GM18868 (cell line): ENCODE data around the gene KRT75.
"Not testable (repeated sequence)": the region's sequence is repeated elsewhere in the genome, so short reads cannot be mapped to it uniquely, and the experiment has no call there.

Experiments used
- ATAC-seq: cut with Tn5 transposase; IDR thresholded peaks from one replicate; pipeline ENCODE4 v1.9.1; 2021; ENCODE audit warnings: mild to moderate bottlenecking, moderate library complexity; ENCODE audit not compliant: unreplicated experiment

KRT75 gene

DNA sequence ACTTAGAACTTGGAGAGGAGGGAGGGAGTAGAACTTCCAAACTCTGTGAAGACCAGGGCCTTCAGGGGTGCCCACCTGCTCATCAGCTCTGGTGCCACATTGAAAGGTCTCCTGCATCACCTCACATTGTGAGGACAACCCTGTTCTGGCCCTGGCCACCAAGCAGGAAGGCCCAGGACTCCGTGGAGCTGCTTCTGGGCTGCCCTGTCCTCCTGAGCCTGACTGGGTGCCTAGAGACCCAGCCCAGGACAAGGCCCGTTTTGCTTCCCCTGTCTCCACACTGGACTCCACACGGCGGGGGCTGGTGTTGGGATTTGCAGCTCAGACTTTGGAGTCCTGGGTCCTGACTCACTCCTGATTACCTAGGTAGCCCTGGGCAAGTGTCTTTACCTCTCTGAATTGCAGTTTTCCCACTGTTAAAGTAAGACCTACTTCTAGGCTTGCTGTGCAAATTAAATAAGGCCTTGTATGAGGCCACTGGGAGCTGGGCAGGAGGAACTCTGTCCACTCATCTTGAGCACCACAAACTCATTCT, 15.5 kb downstream of the KRT75 start:
- no peak for ATAC-seq

DNA sequence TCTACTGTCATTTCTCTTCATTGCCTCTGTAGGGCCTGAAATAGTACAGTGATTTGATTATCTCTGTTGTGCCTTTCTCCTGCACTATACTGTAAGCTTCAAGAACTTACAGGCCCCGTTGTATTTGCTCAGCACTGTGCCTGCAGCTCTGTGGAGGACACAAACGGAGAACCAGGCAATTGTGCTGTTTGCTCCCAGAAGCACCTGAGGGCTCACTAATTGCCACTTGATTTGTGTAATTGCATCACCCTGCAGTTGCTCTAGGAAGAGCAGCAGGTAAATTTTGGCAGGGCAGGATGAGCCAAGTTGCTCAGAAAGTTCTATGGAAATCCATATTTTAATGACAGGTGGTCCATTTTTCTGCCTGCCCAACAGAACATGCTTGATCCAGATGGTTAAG, 16.4 kb downstream of the KRT75 start:
- ATAC-seq, result no peak

DNA sequence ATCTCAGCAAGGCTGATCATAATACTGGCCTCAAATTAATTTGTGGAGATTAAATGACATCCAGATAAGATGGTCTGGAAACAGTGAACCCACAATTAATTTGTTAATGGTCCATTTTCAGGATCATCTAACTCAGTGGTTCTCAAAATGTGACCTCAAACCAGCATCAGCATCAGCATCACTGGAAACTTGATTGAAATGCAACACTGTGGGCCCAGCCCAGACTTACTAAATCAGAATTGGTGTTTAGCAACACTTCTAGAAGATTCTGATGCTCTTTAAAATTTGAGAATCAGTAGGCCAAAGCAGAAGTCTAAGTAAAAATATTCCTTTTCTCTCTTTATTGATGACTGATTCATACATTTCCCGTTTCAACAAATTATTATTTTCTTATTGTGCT, 17.4 kb downstream of the KRT75 start:
- ATAC-seq, result no peak

DNA sequence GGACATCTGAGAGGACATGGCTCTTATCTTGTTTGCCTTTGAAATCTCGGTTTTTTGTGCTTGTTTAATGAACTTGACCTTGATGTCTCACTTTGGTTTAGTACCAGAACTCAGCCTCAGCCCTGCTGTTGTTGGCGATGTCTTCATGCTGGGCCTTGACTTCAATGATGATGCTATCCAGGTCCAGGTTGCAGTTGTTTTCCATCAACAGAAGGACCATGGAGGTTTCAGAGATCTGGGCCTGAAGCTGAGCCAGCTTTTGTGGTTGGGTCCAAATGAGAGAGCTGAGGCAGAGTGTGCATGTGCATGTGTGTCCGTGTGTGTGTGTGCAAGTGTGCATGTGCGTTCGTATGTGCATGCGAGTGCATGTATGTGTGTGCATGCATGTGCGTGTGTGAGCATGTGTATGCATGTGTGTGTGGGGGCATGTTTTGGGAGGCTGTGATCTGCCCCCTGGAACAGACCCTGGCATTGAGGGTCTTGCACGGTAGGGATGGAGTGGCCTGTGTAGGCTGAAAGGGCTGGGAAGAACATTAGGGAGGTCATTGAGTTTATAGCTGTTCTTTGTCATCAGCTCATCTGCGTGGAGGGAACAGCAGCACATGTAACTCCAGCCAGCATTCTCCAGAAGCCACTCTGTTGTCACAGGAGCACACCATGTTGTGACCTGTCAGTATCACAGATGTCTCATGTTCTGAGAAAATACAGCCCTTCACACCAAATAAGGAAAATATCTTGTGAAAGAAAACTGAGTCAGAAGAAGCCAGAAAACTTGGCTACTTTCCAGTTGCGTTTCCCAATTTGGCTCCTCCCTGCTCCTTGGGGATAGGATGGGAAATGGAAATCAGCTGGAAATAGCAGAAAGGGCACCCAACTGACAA, 18.1 kb downstream of the KRT75 start:
- ATAC-seq, result no peak

DNA sequence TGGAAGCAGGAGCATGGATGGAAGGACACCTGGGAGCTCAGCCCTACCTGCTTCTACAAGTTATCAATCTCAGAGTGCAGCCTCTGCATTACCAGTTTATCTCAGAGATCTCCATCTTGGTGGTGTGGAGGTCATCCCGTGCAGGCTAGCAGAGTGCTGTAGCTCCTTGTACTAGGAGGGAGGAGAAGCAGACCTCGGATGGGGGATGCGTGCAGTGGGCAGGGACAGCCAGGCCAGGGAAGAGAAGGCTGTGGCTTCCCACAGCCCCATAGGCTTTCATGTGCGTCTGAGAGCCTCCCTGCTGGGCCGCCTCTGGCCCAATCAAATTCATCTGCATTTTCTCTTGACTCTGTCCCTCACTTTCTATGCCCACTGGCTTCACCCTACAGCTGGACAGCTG, 19.2 kb downstream of the KRT75 start:
- no peak for ATAC-seq

DNA sequence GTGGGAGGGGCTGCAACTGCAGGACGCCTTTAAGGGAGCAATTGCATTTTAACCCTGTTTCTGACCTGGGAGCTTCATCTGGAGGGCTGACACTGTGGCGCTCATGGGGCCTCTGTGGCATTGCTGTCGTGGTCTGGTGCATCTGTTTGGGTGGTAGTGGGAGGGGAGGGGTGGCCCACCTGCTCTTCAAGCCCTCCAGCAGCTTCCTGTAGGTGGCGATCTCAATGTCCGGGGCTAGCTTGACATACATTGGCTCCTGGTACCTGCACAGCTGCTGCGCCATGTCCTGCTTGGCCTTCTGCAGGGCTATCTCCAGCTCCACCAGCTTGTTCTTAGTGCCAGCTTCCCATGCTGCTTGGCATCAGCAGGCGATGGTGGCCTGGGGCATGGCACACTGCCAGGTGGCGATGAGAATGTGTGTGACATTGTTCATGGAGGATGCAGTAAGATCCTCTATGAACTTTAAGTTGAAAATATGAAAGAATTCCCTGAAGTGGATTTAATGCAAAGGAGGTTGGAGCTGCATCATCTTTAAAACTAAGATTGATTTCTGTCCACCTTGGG, 20.3 kb downstream of the KRT75 start:
- no peak for ATAC-seq

DNA sequence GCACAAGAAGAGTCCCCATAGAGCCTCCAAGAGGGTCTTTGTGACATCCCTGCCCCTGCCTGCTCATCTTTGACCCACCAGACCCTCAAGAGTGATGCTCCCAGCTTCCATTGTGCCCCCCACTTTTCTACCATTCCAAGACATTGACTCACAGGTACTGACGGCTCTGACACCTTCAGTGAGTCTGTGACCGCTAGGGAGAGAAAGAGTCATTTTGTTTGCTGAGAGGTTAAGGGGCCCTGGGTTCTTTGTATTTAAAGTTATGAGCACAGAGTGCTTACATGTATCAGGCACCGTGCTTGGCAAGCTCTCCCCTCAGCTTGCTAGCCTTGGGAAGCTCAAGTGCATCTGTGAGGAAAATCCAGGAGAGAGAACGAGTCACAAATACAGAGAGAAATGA, 21.0 kb downstream of the KRT75 start:
- ATAC-seq, result no peak

DNA sequence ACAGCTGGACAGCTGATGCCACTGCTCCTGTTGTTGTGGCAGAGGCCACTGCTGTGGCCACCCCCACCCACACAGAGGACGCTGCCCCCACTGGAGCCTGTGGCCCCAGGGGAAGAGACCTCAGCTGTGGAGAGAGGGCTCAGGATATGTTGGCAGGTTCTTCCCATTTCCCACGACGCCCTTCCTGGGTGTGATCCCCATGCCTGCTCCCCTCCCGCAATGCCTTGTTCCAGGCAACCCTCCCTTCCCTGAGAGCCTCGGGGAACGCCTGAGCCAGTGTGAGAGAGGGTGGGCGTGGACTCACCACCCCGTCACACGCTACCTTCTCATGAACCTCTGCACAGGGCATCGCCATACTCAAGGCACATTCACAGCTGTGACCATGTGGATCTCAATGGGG, 22.4 kb downstream of the KRT75 start:
- no peak for ATAC-seq

DNA sequence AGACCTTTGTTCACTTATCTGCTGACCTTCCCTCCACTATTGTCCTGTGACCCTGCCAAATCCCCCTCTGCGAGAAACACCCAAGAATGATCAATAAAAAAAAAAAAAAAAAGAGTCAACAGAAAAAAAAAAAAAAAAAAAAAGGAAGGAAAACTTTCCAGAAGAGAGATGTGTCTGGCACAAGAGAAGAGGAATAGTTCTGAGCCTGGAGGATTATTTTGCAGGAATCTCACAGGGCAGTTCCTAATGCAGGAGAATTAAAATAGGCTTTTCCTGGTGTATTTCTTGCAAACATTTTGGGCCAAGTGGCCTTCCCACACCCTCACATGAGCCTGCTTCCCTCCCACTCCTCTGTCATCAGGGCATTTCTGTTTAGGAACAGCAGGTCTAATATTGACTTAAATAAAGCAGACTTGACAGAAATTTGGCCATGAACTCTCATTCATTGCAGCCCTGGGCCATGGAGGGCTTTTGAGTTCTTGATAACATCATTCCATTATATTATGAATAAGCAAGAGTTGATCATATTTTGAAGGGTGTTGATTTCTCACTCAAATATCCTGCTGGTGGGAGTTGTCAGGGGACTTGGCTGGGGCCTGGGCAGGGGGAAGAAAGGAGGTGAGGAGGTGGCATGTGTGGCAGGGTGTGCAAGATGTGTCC, 23.5 kb downstream of the KRT75 start:
- not testable (repeated sequence) for ATAC-seq

DNA sequence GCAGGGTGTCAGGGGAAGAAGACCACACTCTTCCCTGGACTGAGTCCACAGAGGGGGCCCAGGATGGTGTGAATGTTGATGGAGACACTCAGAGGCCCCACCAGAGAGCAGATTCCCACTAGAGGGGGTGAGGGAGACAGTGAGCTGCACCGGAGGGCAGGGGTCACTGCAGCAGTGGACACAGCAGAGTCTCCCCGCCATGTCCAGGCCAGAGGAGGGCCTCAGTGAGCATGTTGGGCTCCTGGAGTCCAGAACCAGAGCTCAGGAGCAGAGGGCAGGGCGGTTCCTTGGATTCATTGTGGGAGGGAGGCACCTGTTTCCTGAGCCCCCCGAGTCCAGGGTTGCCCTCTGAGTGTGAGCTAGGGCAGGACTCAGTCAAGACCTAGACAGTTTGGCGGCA, 26.3 kb downstream of the KRT75 start:
- ATAC-seq, result no peak

DNA sequence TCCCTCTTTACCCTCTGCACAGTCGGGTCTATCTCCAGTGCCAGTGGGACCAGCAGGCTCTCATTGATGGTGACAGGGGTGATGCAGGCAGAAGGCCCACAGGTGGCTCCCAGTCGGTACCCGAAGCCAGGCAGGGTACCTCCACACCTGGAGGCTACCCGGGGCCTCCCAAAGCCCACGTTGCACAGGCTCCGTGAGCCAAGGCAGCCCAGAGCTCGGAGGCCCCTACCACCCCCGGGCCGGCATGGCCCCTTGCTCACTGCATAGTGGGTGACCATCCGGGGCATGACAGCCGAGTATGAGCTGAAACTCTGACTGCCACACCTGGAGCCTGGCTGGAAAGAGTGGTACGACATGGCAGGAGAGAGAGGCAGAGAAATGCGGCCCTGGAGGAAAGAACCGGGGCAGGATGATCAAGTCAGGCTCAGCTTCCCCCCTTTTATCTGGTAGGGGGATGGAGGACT, 28.2 kb downstream of the KRT75 start, which contains the start of gene KRT82:
Gene KRT82 (minus strand): TSS at position 414 of the 464 bp plus-strand sequence. CDS start 58 bp downstream, at position 356.
- no peak for ATAC-seq

DNA sequence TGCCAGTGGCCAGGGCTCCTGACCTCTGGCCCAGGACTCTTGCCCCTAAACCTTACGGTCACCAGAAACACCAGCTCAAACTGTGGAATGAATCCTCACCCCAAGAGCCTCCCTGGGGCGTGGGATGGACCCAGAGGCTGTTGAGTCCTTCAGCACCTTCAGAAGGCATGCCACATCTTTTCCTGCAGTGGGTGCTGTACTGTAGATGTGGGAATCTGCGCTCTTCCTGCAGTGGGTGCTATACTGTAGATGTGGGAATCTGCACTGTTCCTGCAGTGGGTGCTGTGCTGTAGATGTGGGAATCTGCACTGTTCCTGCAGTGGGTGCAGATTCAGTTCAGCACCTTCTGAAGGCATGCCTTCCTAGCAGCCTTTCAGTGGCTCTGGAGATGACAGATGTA, 29.2 kb downstream of the KRT75 start:
- no peak for ATAC-seq

DNA sequence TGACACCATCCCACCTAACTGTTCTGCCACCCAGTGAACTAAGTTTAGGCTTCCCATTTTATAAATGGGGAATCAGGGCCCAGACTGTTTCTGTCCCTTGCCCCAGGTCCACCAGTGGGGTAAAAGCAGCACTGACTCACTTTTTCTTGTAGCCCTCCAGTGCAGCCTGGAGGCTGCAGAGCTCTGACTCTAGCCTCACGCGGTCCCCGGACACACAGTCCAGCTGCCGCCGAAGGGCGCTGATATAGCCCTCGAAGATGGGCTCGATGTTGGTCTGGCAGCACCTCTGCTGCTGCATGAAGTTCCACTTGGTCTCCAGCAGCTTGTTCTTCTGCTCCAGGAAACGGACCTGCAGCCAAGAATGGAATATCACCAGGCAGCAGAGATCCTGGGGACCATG, 30.6 kb downstream of the KRT75 start:
- ATAC-seq, result no peak

DNA sequence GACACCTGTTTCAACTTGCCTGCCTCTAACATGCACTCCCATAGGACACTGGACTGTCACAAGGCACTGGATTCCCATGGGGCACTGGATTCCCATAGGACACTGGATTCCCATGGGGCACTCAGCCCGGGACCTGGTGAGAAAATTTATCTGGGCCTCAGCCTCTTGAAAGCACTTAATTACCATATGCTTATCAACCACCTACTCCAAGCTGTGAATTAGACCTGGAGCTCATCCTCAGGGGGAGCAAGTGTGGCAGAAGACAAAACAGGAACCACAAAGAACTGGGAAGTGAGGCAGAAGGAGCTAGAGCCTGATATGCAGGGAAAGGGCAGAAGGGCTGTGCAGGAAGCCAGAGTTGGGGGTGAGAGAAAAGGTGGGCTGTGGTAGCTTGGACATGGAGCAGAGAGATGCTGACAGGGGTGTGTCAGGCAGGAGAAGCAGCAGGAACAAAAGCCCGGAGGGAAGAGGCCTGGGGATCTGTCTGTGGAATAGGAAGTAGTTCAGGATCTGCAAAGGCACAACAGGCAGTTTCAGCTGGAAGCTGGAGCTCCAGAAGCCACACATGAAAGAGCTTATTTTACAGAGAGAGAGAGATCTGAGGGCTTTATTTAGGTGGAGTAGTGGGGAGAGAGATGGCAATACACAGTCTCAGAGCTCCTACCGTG, 31.2 kb downstream of the KRT75 start:
- ATAC-seq, result no peak

DNA sequence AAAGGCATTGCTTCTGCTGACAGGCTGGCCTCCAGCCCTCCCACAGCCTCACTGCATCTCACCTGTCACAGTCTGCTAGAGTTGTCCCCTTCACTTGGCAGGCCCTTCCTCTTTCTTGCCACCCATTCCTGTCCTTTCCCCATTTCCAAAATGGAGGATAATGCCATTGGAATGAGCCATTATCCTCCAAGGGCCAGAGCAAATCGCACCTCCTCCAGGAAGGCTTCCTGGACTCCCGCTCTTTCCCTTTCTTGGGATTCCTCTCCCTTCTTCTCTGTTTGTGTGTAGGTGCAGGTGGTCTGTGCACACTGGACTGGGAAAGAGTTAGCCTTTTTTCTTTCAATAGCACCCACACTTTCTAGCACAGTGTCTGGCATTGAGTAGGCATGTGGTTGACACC, 31.8 kb downstream of the KRT75 start:
- no peak for ATAC-seq

DNA sequence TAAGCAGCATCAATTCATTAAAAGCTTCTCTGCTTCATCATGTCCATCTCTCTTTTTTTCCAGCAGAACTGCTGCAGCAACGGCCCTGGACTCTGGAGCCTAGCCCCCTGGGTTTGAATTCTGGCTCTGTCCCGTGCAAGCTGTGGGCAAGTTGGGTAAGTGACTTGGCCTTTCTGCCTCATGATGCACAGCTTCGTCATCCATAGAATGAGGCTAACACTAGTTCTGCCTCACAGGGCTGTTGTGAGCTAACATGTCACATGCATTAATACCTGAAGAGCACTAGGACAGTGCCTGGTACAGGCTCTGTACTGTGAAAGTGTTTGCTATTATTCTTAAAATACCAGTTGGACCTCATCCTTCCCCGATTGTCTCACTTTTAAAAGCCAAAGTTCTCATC, 32.2 kb downstream of the KRT75 start:
- no peak for ATAC-seq

DNA sequence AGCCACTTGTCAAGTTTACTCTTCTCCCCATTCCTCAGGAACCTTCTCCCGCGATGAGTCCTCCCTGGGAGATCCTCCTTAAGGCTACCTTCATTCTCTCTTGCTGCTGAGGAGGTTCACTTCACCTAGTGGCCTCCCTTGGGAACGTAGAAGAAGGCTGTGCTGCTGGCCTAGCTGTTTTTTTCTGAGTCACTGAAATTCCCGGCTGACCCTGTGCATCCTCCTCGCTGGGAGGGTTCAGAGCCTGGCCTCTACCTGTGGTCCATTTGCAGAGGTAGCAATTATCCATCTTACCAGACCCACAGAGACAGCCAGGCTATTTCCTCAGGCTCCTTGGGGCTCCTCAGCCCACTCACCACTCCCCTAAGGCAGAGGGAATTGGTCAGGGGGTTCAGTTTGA, 32.6 kb downstream of the KRT75 start:
- no peak for ATAC-seq

DNA sequence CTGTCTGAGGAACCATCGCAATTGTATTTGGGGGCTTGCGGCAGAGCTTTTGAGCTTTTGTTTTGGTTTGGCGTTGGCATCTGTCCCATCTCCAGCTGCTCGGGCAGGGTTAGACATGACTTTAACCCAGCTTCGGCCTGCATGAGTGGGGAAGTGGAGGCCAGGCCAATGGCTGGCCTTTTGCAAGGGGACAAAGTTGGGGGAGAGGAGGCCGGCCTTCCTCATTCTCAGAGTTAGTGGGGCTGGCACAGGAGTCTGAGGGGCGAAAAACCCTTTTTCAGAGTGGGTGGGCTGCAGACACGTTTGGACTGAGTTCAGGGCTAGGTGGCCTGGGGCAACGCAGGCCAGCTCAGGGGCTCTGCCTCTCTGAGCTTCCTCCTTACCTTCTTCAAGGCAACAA, 33.3 kb downstream of the KRT75 start:
- no peak for ATAC-seq

DNA sequence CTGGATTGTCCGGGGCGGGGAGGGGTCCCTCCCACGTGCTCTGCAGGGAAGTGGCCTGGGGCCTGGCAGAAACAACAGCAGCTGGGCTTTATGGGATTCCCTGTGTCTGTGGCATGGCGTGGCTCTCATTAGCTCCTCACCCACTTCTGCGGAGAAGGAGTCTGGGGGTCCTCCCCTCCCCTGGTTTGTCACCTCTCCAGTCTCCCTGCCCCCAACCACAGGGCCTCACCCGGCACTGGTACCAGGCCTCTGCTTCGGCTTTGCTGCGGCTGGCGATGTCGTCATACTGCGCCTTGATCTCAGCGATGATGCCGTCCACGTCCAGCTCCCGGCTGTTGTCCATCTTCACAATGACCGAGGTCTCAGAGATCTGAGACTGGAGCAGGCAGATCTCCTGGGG, 34.4 kb downstream of the KRT75 start:
- no peak for ATAC-seq

DNA sequence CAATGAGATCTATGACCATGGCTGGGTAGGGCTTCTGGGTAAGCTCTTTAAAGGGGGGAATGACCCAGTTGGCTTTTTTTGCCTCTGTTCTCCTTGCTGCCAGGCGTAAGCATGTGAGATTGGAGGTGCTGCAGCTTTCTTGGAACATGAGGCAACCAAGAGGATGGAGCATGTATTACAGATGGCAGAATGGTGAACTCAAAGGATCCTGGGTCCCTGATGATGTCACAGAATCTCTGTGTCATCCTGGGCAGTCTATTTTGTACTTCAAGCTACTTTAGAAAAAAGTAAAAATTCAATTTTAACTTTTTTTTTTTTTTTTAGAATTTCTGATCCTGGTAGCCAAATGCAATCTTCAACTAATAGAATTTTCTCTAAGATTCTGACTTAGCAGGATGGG, 36.0 kb downstream of the KRT75 start:
- ATAC-seq, result no peak

DNA sequence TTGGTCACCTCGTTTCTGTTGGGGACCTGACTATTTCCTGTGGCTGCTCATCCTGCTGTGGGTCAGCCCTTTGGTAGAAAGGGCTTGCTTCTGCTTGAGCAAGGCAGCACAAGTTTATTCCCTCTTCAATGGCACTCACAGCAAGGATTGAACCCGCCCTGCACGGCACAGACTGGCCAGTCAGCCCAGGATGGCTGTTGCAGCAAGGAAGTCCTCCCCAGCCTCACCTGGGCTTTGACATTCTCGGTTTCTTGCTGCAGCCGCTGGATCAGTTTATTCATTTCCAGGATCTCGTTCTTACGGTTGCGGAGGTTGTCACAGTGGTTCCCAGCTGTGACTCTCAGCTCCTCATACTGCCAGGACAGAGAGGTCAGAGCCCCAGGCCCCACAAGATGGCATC, 37.5 kb downstream of the KRT75 start:
- ATAC-seq, result no peak
